Calu3 (cell line): ENCODE results near the gene SAMSN1. TPM values are rescaled to one million over a fixed set of nuclear protein-coding genes. Genes with fewer than 3 reads are reported as not detected.

ENCODE experiments used
- BruUV-seq: library from RNA; stranded (reverse); fragments of 400-500 nt; replicated peaks from 2 replicates; lab custom pipeline; 2021; lab: Mats Ljungman, UMichigan
- CTCF ChIA-PET: fragments of 300-600 bp; sonication (Branson Sonifier 250); formaldehyde crosslinking; loops from one replicate; lab custom pipeline; 2022; ENCODE audit warnings: antibody characterized with exemption; lab: Charles Lee
- DNase-seq: peaks from one replicate; pipeline ENCODE4 v3.0.0; 2022
- H3K27ac Mint-ChIP-seq: one replicate; pipeline ENCODE4 v1.8.0; 2022; ENCODE audit warnings: mixed read lengths; ENCODE audit not compliant: unreplicated experiment
- H3K27me3 Mint-ChIP-seq: one replicate; pipeline ENCODE4 v1.8.0; 2022; ENCODE audit warnings: mixed read lengths; ENCODE audit not compliant: unreplicated experiment
- H3K36me3 Mint-ChIP-seq: one replicate; pipeline ENCODE4 v1.8.0; 2022; ENCODE audit warnings: mild to moderate bottlenecking, moderate library complexity, mixed read lengths; ENCODE audit not compliant: insufficient read depth, unreplicated experiment
- H3K4me1 Mint-ChIP-seq: one replicate; pipeline ENCODE4 v1.8.0; 2022; ENCODE audit warnings: mild to moderate bottlenecking, low read depth, mixed read lengths; ENCODE audit not compliant: unreplicated experiment
- H3K4me3 Mint-ChIP-seq: one replicate; pipeline ENCODE4 v1.8.0; 2022; ENCODE audit warnings: mild to moderate bottlenecking, low read depth, moderate library complexity, mixed read lengths; ENCODE audit not compliant: unreplicated experiment
- H3K9me3 Mint-ChIP-seq: one replicate; pipeline ENCODE4 v1.8.0; 2022; ENCODE audit warnings: low read depth, mixed read lengths; ENCODE audit not compliant: unreplicated experiment
- intact Hi-C: fragments of 100-400 bp; cut with micrococcal nuclease; formaldehyde crosslinking; loops from one replicate; pipeline ENCODE4 v1.10.0; 2022; ENCODE audit not compliant: unreplicated experiment
- total RNA-seq: library from RNA; stranded (reverse); gene quantifications from 2 replicates; pipeline ENCODE4 v1.2.3, GENCODE V29; 2022
- TF ChIP-seq, protein P1 (sequence below): fragments of 200-600 bp; IDR thresholded peaks from one replicate; pipeline ENCODE4 v1.8.0; 2022; ENCODE audit warnings: antibody characterized with exemption; ENCODE audit not compliant: unreplicated experiment

SAMSN1 gene
- total RNA-seq, 1 experiment from 2014 or later: 1.5 TPM

DNA sequence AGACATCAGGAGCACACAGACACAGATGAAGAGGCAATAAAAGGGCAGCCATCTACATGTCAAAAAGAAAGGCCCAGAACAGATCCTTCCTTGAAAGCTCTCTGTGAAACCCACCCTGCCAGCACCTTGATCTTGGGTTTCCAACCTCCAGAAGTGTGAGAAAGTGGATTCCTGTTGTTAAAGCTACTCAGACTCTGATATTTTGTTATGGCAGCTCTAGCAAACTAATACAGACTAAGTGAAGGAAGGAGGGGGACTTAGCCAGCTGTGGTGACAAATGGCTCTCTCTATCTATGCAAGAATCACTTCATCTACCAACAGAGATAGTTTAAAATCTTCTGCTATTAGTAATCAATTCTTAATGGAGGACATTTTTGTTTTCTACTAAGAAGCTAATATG is 10.4 kb downstream of the SAMSN1 start:
- peaks cover 8% of the 10 kb centered on the region for H3K36me3 Mint-ChIP-seq
- no peaks in the 10 kb centered on the region for H3K9me3 Mint-ChIP-seq
- no peak for DNase-seq
- no peak overlapping the region for H3K4me3 Mint-ChIP-seq
- TF ChIP-seq, protein P1, sequence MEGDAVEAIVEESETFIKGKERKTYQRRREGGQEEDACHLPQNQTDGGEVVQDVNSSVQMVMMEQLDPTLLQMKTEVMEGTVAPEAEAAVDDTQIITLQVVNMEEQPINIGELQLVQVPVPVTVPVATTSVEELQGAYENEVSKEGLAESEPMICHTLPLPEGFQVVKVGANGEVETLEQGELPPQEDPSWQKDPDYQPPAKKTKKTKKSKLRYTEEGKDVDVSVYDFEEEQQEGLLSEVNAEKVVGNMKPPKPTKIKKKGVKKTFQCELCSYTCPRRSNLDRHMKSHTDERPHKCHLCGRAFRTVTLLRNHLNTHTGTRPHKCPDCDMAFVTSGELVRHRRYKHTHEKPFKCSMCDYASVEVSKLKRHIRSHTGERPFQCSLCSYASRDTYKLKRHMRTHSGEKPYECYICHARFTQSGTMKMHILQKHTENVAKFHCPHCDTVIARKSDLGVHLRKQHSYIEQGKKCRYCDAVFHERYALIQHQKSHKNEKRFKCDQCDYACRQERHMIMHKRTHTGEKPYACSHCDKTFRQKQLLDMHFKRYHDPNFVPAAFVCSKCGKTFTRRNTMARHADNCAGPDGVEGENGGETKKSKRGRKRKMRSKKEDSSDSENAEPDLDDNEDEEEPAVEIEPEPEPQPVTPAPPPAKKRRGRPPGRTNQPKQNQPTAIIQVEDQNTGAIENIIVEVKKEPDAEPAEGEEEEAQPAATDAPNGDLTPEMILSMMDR: no peak
- intact Hi-C loops: no loop called here
- H3K27me3 Mint-ChIP-seq: no peaks in the 10 kb centered on the region
- peaks cover 8% of the 10 kb centered on the region for H3K4me1 Mint-ChIP-seq
- H3K27ac Mint-ChIP-seq: no peak overlapping the region
- BruUV-seq: no TSS peak
- CTCF ChIA-PET: no interaction called here

DNA sequence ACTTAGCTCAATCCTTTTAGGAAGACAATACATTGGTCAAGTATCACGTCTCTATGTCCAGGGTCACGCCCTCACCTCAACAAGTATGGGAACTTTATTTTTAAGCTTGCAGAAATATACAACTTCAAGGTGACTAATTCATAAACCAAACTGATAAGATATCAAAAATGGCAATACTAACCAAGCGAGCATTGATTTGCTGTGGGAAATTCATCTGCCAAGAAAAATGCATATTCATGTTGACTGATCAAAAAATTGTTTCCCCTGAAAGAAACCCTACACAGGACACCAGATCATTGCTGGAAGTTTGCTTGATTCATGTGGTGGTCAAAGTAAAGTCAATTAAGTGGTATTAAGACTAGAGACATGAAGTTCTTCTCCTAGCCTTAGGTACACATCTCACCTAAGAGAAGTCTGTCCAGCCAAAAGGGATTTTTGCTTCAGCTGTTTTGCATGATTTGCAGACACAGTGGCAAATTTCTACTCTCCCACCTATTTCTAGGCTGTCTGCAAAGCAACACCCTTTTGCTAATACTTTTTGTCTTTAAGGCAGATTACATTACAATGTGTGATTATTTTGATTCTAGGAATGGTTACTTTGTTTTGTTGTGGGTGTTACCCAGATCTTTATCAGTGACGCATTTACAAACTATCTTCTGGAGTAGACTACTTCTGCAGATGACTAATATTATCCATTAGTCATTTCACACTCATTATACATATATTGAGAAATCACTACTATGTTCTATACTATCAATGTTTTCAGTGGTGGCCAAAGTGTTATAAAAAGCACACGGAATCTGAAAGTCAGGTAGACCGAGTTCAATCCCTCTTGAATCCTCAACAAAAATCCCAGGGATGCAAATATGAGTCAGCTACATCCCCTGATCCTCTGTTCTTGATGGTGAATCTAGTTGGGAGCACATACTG is 12.4 kb downstream of the SAMSN1 start:
- CTCF ChIA-PET: interaction anchor here (0.7 kb wide), 1 partner anchor 69 kb away, joined by 6 read pairs; no protein-coding TSS in a partner anchor
- DNase-seq: peak; percentile 10
- Mint-ChIP-seq H3K36me3 (peaks cover 9% of the 10 kb centered on the region), H3K27ac (peak overlapping the region; percentile 83), H3K9me3 (no peaks in the 10 kb centered on the region), H3K4me1 (peaks cover 8% of the 10 kb centered on the region), H3K4me3 (peak overlapping the region; percentile 4), H3K27me3 (no peaks in the 10 kb centered on the region)
- BruUV-seq: no TSS peak
- TF ChIP-seq, protein P1: no peak
- intact Hi-C loops: no loop called here

DNA sequence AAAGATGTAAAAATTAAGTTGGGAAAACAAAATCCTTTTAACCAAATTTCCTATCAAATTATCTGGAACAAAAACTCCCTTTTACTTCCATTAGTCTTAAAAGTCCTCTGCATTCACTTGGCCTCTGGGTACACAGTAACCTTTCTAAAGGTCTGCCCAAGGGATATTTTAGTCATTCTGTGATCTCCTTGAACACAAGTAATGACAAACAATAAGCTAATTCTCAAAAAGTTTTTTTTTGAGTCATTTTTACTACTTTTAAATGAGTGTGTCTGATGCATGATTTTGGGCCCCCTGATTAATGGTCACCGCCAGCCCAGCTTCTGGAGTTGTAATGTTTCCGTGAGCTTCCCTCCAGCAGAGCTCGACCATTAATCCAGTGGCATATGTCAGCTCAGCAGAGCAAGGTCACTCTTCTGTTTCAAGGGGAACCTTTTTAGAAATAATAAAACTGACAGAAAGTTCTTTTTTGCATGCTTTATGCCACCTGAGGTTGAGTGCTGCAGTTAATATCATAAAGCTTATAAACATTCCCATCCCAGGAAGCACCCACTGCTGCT is 14.3 kb downstream of the SAMSN1 start:
- Mint-ChIP-seq H3K4me3 (no peak overlapping the region), H3K4me1 (peaks cover 8% of the 10 kb centered on the region), H3K27ac (peak overlapping the region; percentile 69), H3K27me3 (no peaks in the 10 kb centered on the region), H3K9me3 (no peaks in the 10 kb centered on the region), H3K36me3 (peaks cover 13% of the 10 kb centered on the region)
- intact Hi-C loops: no loop called here
- BruUV-seq: no TSS peak
- CTCF ChIA-PET: no interaction called here
- TF ChIP-seq, protein P1: no peak
- DNase-seq: no peak

DNA sequence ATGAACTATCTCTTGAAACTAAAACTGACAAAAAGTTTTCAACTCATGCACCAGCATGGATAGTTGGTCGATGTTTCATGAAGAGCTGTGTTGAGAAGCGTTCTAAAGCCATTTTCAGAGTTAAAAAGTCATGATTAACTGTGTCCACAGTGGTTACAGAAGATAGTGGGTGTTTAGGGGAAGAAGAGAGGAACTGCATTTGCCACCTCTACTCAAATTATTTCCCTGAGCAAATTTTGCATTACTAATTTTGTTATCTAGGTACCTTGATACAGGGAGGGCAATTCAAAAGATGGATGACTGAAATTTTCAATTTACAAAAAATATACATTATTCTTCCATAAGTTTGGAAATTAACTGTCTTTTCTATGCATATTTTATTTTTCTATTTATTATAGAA is 15.5 kb downstream of the SAMSN1 start:
- BruUV-seq: no TSS peak
- H3K27me3 Mint-ChIP-seq: no peaks in the 10 kb centered on the region
- H3K4me1 Mint-ChIP-seq: peaks cover 8% of the 10 kb centered on the region
- H3K36me3 Mint-ChIP-seq: peaks cover 13% of the 10 kb centered on the region
- no peak for DNase-seq
- CTCF ChIA-PET: no interaction called here
- no peak overlapping the region for H3K4me3 Mint-ChIP-seq
- no peaks in the 10 kb centered on the region for H3K9me3 Mint-ChIP-seq
- no peak overlapping the region for H3K27ac Mint-ChIP-seq
- intact Hi-C loops: no loop called here
- TF ChIP-seq, protein P1: no peak
